ENCODE data around the gene BCKDK.

The BCKDK gene

DNA sequence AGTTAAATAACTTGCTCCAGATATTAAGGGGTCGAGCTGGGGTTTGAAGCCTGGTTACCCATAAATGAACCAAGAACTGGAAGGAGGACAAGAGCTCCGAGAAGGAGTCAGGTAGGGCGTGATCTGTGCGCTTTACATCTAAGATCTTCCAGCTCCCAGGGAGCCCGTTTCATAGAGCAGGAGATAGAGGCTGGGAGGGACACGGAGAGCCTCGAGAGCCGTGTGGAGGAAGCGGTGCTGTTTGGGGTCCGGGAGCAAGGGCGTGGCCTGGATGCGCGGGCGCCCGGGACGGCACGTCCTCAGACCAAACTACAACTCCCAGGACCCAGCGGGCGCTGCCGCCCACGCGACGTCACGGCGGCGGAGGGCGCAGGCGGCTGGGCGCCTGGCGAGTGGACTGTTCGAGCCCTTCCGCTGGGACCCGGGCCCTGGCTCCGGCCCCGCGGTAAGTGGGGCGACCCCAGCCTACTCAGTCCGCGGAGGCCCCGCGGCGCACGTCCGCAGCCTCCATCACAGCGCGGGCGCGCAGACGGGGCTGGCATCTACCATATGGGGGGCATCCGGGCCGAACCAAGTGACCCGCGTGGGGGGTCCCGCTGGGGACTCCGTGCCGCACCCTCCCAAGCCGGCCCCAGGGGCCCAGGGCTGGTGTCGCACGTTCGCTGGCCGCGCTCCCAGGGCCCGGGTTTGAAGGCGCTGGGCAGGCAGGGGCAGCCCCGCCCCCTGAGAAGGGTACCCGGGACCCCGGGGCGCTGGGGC, at the start of gene BCKDK:
TSS of gene BCKDK (plus strand) at position 352 of the 759 bp plus-strand sequence. CDS start 838 bp downstream, outside the sequence.
- H3K4me3 ChIP-seq (replicated peaks; ENCODE audit: low read depth, low read length), result peak within 1 kb of the TSS; percentile 83
- TF ChIP-seq CTCF (IDR thresholded peaks at IDR 0.05; ENCODE audit: low read length, missing control alignments), result no peak
- peak; percentile 67 for DNase-seq (ENCODE audit: low read depth)

- H3K4me3 ChIP-seq (replicated peaks; ENCODE audit: low read depth, low read length), result no peak overlapping the region
- DNase-seq (ENCODE audit: low read depth), result no peak
- TF ChIP-seq CTCF (IDR thresholded peaks at IDR 0.05; ENCODE audit: low read length, missing control alignments), result no peak
Observed at GRCh38 chr16:31061126-31061812, 46.9 kb upstream of the BCKDK start.

GRCh38 chr16:31061813-31062440, 46.3 kb upstream of the BCKDK start:
- no peak for DNase-seq (ENCODE audit: low read depth)
- H3K4me3 ChIP-seq (replicated peaks; ENCODE audit: low read depth, low read length), result no peak overlapping the region
- no peak for TF ChIP-seq CTCF (IDR thresholded peaks at IDR 0.05; ENCODE audit: low read length, missing control alignments)

DNA sequence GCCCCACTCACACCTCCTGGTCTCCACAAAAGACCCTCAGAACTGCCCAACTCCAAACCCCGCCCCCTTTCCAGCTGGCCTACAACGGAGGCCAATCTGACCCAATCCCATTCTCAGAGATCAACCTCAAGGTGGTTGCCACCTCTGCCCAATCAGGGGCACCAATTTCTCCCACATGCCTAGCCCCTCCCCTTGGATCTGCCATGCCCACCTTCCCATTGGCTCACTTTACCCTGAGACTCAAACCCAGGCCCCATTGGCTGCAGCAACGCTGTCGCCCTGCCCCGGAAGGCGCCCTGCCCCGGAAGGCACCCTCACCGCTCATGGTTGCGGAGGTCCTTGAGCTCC, 44.7 kb upstream of the BCKDK start:
- no peak overlapping the region for H3K4me3 ChIP-seq (replicated peaks; ENCODE audit: low read depth, low read length)
- TF ChIP-seq CTCF (IDR thresholded peaks at IDR 0.05; ENCODE audit: low read length, missing control alignments), result no peak
- DNase-seq (ENCODE audit: low read depth), result no peak

DNA sequence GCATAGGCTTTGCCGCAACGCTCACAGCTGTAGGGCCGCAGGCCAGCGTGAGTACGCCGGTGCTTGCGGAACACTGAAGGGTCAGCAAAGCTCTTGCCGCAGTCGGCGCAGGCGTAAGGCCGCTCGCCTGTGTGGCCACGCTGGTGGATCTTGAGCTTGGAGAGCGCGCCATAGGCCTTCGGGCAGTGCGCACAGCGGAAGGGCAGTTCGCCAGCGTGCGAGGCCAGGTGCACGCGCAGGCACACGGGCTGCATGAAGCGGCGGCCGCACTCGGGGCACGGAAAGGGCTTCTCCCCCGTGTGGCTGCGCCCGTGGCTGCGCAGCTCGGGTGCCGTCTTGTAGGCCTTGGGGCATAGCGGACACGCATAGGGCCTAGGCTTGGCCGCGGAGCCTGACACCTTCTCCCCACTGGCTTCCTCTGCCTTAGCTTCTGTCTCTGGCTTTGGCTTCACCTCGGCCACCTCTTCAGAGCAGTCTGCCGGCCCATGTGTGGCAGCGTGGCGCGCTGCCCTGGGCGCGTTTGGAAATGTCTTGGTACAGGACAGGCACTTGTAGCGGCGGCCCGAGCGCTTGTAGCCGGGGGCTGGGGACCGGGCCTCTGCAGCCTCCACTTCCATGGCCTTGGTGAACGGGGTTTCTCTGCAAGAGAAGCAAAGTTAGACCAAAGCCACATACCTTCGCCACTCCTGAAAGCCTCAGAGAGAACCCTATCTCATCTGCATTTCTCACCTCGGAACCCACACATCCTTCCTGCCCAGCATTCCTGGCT, 44.2 kb upstream of the BCKDK start:
- DNase-seq (ENCODE audit: low read depth), result no peak
- TF ChIP-seq CTCF (IDR thresholded peaks at IDR 0.05; ENCODE audit: low read length, missing control alignments), result no peak
- no peak overlapping the region for H3K4me3 ChIP-seq (replicated peaks; ENCODE audit: low read depth, low read length)

- no peak for TF ChIP-seq CTCF (IDR thresholded peaks at IDR 0.05; ENCODE audit: low read length, missing control alignments)
- H3K4me3 ChIP-seq (replicated peaks; ENCODE audit: low read depth, low read length), result no peak overlapping the region
- DNase-seq (ENCODE audit: low read depth), result peak; percentile 90
Observed at GRCh38 chr16:31064882-31065461, 43.2 kb upstream of the BCKDK start.
